ENCODE measurements around the gene GGCX.

GRCh38 chr2:85598594-85599340 lies 37.5 kb upstream of the GGCX start:
- TF ChIP-seq CTCF (conservative IDR thresholded peaks at IDR 0.05; ENCODE audit: low read depth, low read length) (no peak), EZH2 (IDR thresholded peaks at IDR 0.05; ENCODE audit: borderline replicate concordance, low read depth, low read length, poor library complexity, severe bottlenecking) (no peak)
